H7 (cell line): Measurements from ENCODE around the gene VMP1. TPM values are rescaled to one million over a fixed set of nuclear protein-coding genes. Genes with fewer than 3 reads are reported as not detected.

Experiments
- DNase-seq: peaks from one replicate; pipeline ENCODE4 v3.0.0; 2012
- H3K27me3 ChIP-seq: 2 replicates; pipeline ENCODE4 v1.6.0; 2011; ENCODE audit warnings: mild to moderate bottlenecking, low read length; ENCODE audit not compliant: control insufficient read depth, insufficient read depth
- H3K36me3 ChIP-seq: replicated peaks from 2 replicates; pipeline ENCODE4 v1.5.1; 2011; ENCODE audit warnings: low read length; ENCODE audit not compliant: control insufficient read depth, insufficient read depth
- H3K4me3 ChIP-seq: 2 replicates; pipeline ENCODE4 v1.5.1; 2011; ENCODE audit warnings: low read depth, mild to moderate bottlenecking, control low read depth, low read length, moderate library complexity; ENCODE audit not compliant: insufficient read depth
- total RNA-seq: library from RNA; depleted of rRNA; stranded (reverse); fragments of >200 nt; shearing (Covaris generic); gene quantifications from 2 replicates; pipeline ENCODE4 v1.2.3, GENCODE V29; 2014

VMP1 gene
- total RNA-seq, 1 experiment from 2014 or later: 64.2 TPM

- no peaks in the 10 kb centered on the region for H3K36me3 ChIP-seq
- DNase-seq: no peak
- no peaks in the 10 kb centered on the region for H3K27me3 ChIP-seq
- H3K4me3 ChIP-seq: no peak overlapping the region
These were observed 16.2 kb downstream of the VMP1 start for GRCh38 chr17:59723607-59724006.

GRCh38 chr17:59725691-59726090 lies 18.2 kb downstream of the VMP1 start:
- no peaks in the 10 kb centered on the region for H3K27me3 ChIP-seq
- H3K36me3 ChIP-seq: no peaks in the 10 kb centered on the region
- DNase-seq: no peak
- H3K4me3 ChIP-seq: no peak overlapping the region

GRCh38 chr17:59727817-59728533 lies 20.5 kb downstream of the VMP1 start:
- H3K4me3 ChIP-seq: no peak overlapping the region
- H3K27me3 ChIP-seq: no peaks in the 10 kb centered on the region
- no peaks in the 10 kb centered on the region for H3K36me3 ChIP-seq
- DNase-seq: no peak

- Histone ChIP-seq H3K4me3 (no peak overlapping the region), H3K27me3 (no peaks in the 10 kb centered on the region), H3K36me3 (no peaks in the 10 kb centered on the region)
- DNase-seq: no peak
These were observed 22.9 kb downstream of the VMP1 start for GRCh38 chr17:59730268-59730834.

GRCh38 chr17:59733697-59734096 lies 26.2 kb downstream of the VMP1 start:
- no peak overlapping the region for H3K4me3 ChIP-seq
- H3K36me3 ChIP-seq: no peaks in the 10 kb centered on the region
- DNase-seq: no peak
- H3K27me3 ChIP-seq: no peaks in the 10 kb centered on the region

- Histone ChIP-seq H3K4me3 (no peak overlapping the region), H3K36me3 (no peaks in the 10 kb centered on the region), H3K27me3 (no peaks in the 10 kb centered on the region)
- no peak for DNase-seq
These were observed 26.8 kb downstream of the VMP1 start for GRCh38 chr17:59734226-59734625.

GRCh38 chr17:59737324-59737723 lies 29.9 kb downstream of the VMP1 start:
- Histone ChIP-seq H3K36me3 (no peaks in the 10 kb centered on the region), H3K27me3 (no peaks in the 10 kb centered on the region), H3K4me3 (no peak overlapping the region)
- DNase-seq: no peak

GRCh38 chr17:59743842-59744241 lies 36.4 kb downstream of the VMP1 start:
- no peak for DNase-seq
- no peaks in the 10 kb centered on the region for H3K27me3 ChIP-seq
- H3K36me3 ChIP-seq: no peaks in the 10 kb centered on the region
- H3K4me3 ChIP-seq: no peak overlapping the region

GRCh38 chr17:59745040-59745439 lies 37.6 kb downstream of the VMP1 start:
- no peak overlapping the region for H3K4me3 ChIP-seq
- DNase-seq: no peak
- H3K27me3 ChIP-seq: no peaks in the 10 kb centered on the region
- no peaks in the 10 kb centered on the region for H3K36me3 ChIP-seq

GRCh38 chr17:59746849-59747445 lies 39.5 kb downstream of the VMP1 start:
- H3K36me3 ChIP-seq: no peaks in the 10 kb centered on the region
- H3K4me3 ChIP-seq: no peak overlapping the region
- peak; percentile 24 for DNase-seq
- H3K27me3 ChIP-seq: no peaks in the 10 kb centered on the region

- Histone ChIP-seq H3K4me3 (no peak overlapping the region), H3K36me3 (no peaks in the 10 kb centered on the region), H3K27me3 (no peaks in the 10 kb centered on the region)
- no peak for DNase-seq
These were observed 41.1 kb downstream of the VMP1 start for GRCh38 chr17:59748591-59748990.

- Histone ChIP-seq H3K27me3 (no peaks in the 10 kb centered on the region), H3K4me3 (no peak overlapping the region), H3K36me3 (no peaks in the 10 kb centered on the region)
- DNase-seq: no peak
These were observed 44.5 kb downstream of the VMP1 start for GRCh38 chr17:59751955-59752413.

GRCh38 chr17:59752446-59752845 lies 45.0 kb downstream of the VMP1 start:
- Histone ChIP-seq H3K36me3 (no peaks in the 10 kb centered on the region), H3K4me3 (no peak overlapping the region), H3K27me3 (no peaks in the 10 kb centered on the region)
- no peak for DNase-seq

GRCh38 chr17:59752922-59753321 lies 45.5 kb downstream of the VMP1 start:
- no peaks in the 10 kb centered on the region for H3K36me3 ChIP-seq
- no peaks in the 10 kb centered on the region for H3K27me3 ChIP-seq
- no peak overlapping the region for H3K4me3 ChIP-seq
- no peak for DNase-seq
